CD4-positive, alpha-beta T cell treated with Interleukin-2 at 100 ng/mL for 4 hours (primary cell): ENCODE results near the gene NFE2L3.
"Not testable (repeated sequence)": the region's sequence is repeated elsewhere in the genome, so short reads cannot be mapped to it uniquely, and the experiment has no call there.

Source experiments
- DNase-seq: peaks from one replicate; pipeline ENCODE4 v3.0.0-alpha.2; 2020; ENCODE audit warnings: low spot score

NFE2L3 gene

DNA sequence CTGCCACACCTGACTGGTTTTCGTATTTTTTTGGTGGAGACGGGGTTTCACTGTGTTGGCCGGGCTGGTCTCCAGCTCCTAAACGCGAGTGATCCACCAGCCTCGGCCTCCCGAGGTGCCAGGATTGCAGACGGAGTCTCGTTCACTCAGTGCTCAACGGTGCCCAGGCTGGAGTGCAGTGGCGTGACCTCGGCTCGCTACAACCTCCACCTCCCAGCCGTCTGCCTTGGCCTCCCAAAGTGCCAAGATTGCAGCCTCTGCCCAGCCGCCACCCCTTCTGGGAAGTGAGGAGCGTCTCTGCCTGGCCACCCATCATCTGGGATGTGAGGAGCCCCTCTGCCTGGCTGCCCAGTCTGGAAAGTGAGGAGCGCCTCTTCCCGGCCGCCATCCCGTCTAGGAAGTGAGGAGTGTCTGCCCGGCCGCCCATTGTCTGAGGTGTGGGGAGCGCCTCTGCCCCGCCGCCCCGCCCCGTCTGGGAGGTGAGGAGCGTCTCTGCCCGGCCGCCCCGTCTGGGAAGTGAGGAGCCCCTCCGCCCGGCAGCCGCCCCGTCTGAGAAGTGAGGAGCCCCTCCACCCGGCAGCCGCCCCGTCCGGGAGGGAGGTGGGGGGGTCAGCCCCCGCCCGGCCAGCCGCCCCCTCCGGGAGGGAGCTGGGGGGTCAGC is 4.2 kb upstream of the NFE2L3 start:
- not testable (repeated sequence) for DNase-seq

DNA sequence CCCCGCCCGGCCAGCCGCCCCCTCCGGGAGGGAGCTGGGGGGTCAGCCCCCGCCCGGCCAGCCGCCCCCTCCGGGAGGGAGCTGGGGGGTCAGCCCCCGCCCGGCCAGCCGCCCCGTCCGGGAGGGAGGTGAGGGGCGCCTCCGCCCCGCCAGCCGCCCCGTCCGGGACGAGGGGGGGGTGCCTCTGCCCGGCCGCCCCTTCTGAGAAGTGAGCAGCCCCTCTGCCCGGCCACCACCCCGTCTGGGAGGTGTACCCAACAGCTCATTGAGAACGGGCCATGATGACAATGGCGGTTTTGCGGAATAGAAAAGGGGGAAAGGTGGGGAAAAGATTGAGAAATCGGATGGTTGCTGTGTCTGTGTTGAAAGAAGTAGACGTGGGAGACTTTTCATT is 3.7 kb upstream of the NFE2L3 start:
- DNase-seq, result not testable (repeated sequence)

DNA sequence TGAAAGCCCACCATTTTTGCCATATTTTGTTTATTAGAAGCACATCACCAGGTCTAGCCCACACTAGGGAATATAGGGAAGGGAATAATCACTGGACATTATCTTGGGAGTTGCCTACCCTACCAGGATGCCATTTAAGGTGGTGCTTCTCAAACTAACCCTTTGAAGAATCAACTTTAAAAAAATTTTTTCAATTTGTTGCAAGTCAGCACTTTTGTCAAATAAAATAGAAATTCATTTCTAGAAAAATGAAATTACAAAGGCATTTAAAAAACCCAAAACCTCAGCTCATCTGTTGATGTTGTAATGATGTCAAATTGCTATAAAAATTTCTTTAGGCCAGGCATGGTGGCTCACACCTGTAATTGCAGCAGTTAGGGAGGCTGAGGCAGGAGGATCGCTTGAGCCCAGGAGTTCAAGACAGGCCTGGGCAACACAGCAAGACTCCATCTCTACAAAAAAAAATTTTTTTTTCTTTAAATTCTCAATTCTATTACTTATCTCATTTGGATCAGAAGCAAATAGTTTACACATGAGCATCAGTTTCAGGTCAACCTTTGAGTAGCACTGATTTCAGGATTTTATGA is 2.5 kb upstream of the NFE2L3 start:
- no peak for DNase-seq

DNA sequence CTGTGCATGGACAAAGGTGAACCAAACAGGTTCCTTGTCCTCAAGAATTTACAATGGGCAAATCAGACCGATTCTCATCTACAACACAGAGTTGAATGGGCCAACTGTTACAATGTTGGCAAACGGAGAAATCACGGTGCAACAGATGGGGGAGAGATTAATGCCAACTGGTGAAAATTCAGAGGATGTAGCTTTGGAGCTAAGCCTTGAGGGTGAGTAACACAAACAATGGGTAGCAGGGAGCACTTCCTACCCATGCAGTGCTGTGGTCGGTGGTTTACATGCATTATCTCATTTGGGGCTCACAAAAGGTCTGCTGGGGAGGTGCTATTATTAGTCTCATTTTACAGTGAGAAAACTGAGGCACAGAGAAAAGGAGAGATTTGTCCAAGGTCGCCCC is 902 bp upstream of the NFE2L3 start:
- peak; percentile 44 for DNase-seq

- DNase-seq, result no peak
These were observed 397 bp upstream of the NFE2L3 start for GRCh38 chr7:26151650-26151952.

GRCh38 chr7:26152782-26153240 is 813 bp downstream of the NFE2L3 start:
- DNase-seq, result not testable (repeated sequence)

DNA sequence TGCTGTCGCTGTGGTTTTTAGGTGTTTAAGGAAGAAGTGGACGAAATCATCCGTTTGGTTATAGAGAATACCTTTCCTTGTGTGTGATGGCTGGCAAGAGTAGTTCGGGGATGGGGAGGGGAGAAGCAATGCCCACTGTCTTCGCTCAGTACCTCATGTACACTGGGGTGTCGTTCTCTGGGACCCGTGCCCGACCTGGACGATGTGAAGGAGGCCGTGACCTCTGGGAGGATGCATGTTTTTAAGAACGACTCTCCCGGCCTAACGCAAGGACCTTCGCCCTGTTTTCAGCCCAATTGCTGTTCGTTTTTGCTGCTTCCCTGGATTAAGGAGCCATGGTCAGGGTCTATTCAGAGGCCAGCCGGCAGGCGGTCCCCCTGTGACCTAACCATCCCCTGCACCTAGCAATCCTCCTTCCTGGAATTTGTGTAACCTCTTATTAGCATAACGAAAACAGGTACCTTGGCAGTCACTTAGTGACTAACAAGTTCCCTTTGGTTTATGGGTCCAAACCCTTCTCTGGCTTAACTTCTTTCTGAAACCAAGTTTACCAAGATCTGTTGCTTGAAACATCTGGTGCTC is 1.3 kb downstream of the NFE2L3 start:
- DNase-seq, result peak; percentile 54

- peak; percentile 56 for DNase-seq
These were observed 2.1 kb downstream of the NFE2L3 start for GRCh38 chr7:26153823-26154783.

- no peak for DNase-seq
These were observed 3.8 kb downstream of the NFE2L3 start for GRCh38 chr7:26155531-26156375.

GRCh38 chr7:26156451-26157420 is 4.7 kb downstream of the NFE2L3 start:
- DNase-seq, result peak; percentile 84

DNA sequence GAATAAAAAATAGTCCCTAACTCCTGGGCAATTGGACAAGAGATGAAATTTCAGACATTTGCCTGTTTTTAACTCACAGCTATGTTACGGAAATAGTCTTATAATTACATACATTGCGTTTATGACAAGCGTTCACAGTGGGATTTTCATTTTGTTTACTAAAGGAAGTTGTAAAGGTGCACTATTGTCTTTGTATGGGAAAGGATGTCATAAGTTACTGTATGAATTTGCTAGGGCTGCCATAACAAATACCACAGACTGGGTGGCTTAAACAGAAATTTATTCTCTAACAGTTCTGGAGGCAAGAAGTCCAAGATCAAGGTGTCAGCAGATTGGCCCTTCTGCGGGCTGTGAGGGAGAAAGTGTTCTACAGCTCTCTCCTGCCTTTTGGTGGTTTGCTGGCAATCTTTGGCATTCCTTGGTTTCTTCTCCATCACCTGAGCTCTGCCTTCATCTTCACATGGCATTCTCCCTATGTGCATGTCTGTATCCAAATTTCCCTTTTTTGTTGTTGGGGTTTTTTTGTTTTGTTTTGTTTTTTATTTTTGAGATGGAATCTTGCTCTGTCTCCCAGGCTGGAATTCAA is 5.6 kb downstream of the NFE2L3 start:
- DNase-seq, result no peak

DNA sequence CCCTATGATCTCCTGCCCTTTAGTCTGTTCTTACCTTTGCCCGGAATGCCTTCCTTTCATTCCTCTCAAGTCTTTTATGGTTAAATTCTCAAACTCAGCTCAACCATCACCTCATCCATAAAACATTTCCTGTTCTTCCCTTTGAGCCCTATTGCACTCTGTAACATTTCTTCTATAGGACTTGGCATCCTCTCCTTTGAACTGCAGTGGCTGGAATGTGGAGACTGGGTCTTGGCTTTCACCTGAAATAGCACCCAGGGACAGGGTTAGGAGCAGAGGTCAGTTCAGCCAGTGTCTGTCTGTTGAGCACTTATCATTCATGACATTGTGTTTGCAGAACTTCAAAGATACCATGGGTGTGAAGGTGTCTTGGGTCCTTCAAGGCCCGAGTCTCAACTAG is 7.2 kb downstream of the NFE2L3 start:
- DNase-seq, result no peak

GRCh38 chr7:26160896-26161295 is 8.9 kb downstream of the NFE2L3 start:
- no peak for DNase-seq

GRCh38 chr7:26162431-26162830 is 10.4 kb downstream of the NFE2L3 start:
- no peak for DNase-seq

DNA sequence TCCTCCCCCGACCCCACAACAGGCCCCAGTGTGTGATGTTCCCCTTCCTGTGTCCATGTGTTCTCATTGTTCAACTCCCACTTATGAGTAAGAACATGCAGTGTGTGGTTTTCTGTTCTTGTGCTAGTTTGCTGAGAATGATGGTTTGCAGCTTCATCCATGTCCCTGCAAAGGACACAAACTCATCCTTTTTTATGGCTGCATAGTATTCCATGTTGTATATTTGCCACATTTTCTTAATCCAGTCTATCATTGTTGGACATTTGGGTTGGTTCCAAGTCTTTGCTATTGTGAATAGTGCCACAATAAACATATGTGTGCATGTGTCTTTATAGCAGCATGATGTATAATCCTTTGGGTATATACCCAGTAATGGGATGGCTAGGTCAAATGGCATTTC is 11.8 kb downstream of the NFE2L3 start:
- not testable (repeated sequence) for DNase-seq

DNA sequence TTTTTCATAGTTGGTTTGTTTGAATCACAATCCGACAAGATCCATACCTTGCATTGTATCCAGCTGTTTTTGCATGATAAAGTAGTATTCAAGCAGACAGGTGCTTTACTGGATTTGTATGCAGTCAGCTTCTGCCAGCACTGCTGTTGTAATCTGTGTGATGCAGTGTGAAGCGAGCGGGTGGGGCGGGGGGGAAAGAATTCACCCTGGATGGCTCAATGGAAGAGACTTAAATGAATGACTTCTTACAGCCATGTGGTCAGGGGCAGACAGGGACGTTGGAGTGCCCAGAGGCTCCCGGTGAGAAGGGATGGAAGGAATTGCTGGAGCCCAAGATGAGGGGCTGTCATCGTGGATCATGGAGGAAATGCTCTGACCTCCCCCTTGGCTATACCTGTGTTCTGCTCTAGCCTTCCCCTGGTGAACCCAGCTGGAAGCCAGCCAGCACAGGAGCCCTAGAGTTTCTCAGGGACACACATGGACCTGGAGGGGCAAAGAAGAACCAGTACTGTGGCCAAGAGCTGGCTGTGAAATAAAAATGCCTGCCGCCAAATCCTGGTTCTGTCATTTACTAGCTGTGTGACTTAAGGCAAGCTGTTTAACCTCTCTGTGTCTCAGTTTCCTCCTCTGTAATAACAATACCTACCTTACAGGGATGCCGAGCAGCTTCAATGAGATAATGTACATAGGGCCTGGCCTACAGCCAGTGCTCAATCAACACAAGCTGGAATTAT is 14.1 kb downstream of the NFE2L3 start:
- no peak for DNase-seq

GRCh38 chr7:26166684-26167266 is 14.8 kb downstream of the NFE2L3 start:
- no peak for DNase-seq

DNA sequence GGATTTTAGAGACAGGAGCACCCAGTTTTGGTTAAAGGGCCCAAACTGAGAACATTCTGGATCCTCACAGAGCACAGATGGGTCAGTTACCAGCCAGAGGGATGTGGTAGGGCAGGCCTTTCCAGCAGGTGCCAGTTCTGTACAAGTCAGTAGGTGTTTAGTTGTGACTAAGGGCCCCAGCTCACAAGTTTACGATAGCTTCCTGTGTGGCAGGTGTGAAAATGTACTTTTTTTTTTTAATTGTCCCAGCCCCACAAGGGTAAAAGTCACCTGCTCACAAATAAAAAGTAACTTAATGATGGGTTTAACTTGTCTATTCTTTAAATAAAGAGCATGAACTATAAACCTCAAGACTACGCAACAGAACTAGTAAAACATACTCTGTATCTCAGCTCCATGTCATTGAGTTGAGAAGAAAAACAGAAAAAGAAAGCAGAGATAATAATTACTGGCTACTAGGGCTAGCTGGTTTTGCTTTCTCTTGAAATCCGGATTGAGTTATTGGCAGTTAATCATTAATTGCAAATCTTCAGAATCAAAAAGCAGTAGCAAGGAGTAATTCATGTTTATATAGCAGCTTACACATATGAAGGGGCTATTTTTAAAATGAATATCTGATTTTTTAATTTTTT is 15.4 kb downstream of the NFE2L3 start:
- peak; percentile 61 for DNase-seq
